ENCODE measurements around the gene NBPF4.
"Not testable (repeated sequence)": the region's sequence is repeated elsewhere in the genome, so short reads cannot be mapped to it uniquely, and the experiment has no call there.

NBPF4 gene

DNA sequence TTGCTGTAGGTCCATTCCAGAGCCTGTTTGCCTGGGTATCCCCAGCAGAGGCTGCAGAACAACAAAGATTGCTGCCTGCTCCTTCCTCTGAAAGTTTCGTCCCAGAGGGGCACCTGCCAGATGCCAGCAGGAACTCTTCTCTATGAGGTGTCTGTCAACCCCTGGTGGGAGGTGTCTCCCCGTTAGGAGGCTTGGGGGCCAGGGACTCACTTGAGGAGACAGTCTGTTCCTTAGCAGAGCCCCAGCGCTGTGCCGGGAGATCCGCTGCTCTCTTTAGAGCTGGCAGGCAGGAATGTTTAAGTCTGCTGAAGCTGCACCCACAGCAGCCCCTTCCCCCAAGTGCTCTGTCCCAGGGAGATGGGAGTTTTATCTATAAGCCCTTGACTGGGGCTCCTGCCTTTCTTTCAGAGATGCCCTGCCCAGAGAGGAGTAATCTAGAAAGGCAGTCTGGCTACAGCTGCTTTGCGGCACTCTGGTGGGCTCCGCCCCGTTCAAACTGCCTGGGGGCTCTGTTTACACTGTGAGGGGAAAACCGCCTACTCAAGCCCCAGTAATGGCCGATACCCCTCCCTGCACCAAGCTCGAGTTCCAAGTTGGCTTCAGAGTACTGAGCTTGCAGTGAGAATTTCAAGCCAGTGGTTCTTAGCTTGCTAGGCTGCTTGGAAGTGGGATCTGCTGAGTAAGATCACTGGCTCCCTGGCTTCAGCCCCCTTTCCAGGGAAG is 35.0 kb downstream of the NBPF4 start:
- peaks cover 36% of the 10 kb centered on the region for H3K27me3 ChIP-seq
- no peaks in the 10 kb centered on the region for H3K36me3 ChIP-seq
- H3K4me1 ChIP-seq (ENCODE audit: control insufficient read depth in 1 of 2, insufficient read depth in 1 of 2, low read depth in 1 of 2, low read length in 1 of 2): no peaks in the 10 kb centered on the region
- H3K9me3 ChIP-seq: no peaks in the 10 kb centered on the region
- H3K4me3 ChIP-seq (ENCODE audit: low read depth in 1 of 2, low read length in 1 of 2): no peak overlapping the region
- H3K27ac ChIP-seq: no peak overlapping the region
- TF ChIP-seq, protein P1, sequence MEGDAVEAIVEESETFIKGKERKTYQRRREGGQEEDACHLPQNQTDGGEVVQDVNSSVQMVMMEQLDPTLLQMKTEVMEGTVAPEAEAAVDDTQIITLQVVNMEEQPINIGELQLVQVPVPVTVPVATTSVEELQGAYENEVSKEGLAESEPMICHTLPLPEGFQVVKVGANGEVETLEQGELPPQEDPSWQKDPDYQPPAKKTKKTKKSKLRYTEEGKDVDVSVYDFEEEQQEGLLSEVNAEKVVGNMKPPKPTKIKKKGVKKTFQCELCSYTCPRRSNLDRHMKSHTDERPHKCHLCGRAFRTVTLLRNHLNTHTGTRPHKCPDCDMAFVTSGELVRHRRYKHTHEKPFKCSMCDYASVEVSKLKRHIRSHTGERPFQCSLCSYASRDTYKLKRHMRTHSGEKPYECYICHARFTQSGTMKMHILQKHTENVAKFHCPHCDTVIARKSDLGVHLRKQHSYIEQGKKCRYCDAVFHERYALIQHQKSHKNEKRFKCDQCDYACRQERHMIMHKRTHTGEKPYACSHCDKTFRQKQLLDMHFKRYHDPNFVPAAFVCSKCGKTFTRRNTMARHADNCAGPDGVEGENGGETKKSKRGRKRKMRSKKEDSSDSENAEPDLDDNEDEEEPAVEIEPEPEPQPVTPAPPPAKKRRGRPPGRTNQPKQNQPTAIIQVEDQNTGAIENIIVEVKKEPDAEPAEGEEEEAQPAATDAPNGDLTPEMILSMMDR (IDR thresholded peaks at IDR 0.05): no peak

DNA sequence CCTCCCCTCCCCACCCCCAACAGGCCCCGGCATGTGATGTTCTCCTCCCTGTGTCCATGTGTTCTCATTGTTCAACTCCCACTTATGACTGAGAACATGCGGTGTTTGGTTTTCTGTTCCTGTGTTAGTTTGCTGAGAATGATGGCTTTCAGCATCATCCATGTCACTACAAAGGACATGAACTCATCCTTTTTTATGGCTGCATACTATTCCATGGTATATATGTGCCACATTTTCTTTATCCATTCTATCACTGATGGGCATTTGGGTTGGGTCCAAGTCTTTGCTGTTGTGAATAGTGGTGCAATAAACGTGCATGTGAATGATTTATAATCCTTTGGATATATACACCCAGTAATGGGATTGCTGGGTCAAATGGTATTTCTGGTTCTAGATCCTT is 40.3 kb downstream of the NBPF4 start:
- peaks cover 15 to 17% of the 10 kb centered on the region in 2 experiments for H3K4me1 ChIP-seq (ENCODE audit: control insufficient read depth in 1 of 2, insufficient read depth in 1 of 2, low read depth in 1 of 2, low read length in 1 of 2)
- not testable (repeated sequence) for H3K27me3 ChIP-seq; H3K9me3 ChIP-seq; H3K4me3 ChIP-seq (ENCODE audit: low read depth in 1 of 2, low read length in 1 of 2); H3K36me3 ChIP-seq; H3K27ac ChIP-seq

DNA sequence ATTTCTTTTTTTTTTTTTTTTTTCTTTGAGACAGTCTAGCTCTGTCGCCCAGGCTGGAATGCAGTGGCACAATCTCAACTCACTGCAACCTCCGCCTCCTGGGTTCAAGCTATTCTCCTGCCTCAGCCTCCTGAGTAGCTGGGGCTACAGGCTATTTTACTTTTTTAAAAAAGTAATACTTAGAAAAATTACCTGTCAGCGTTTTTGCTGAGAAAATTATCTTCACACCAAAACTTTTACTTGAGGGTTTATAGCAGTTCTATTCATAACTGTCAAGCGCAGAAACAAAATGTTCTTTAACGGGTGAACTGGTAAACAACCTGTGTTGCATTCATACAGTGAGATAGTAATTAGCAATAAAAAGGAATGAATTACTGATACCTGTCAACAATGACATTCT is 42.2 kb downstream of the NBPF4 start:
- H3K4me3 ChIP-seq (ENCODE audit: low read depth in 1 of 2, low read length in 1 of 2): no peak overlapping the region
- H3K4me1 ChIP-seq (ENCODE audit: control insufficient read depth in 1 of 2, insufficient read depth in 1 of 2, low read depth in 1 of 2, low read length in 1 of 2): peaks cover 22 to 26% of the 10 kb centered on the region in 2 experiments
- H3K36me3 ChIP-seq: peaks cover 4% of the 10 kb centered on the region
- TF ChIP-seq, protein P1 (IDR thresholded peaks at IDR 0.05): no peak
- no peak overlapping the region for H3K27ac ChIP-seq
- H3K9me3 ChIP-seq: no peaks in the 10 kb centered on the region
- H3K27me3 ChIP-seq: peaks cover 10% of the 10 kb centered on the region

DNA sequence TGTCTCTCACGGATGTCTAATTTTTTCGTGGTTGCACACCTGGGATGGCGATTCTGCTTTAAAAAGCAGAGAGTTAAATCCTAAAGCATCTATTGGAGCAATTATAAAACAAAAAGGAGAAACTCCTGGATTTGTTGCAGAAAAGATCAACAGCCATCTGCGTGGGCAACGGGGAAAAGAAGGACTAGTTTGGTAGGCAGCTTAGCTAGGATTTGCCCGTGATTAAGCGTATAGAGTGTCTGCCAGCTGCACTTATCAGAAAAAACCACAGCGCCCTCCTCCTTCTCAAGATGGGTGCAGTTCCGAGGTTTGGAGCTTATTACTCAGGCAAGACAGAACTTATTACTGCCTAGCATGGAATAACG is 43.2 kb downstream of the NBPF4 start:
- TF ChIP-seq, protein P1 (IDR thresholded peaks at IDR 0.05): no peak
- peaks cover 10% of the 10 kb centered on the region for H3K27me3 ChIP-seq

DNA sequence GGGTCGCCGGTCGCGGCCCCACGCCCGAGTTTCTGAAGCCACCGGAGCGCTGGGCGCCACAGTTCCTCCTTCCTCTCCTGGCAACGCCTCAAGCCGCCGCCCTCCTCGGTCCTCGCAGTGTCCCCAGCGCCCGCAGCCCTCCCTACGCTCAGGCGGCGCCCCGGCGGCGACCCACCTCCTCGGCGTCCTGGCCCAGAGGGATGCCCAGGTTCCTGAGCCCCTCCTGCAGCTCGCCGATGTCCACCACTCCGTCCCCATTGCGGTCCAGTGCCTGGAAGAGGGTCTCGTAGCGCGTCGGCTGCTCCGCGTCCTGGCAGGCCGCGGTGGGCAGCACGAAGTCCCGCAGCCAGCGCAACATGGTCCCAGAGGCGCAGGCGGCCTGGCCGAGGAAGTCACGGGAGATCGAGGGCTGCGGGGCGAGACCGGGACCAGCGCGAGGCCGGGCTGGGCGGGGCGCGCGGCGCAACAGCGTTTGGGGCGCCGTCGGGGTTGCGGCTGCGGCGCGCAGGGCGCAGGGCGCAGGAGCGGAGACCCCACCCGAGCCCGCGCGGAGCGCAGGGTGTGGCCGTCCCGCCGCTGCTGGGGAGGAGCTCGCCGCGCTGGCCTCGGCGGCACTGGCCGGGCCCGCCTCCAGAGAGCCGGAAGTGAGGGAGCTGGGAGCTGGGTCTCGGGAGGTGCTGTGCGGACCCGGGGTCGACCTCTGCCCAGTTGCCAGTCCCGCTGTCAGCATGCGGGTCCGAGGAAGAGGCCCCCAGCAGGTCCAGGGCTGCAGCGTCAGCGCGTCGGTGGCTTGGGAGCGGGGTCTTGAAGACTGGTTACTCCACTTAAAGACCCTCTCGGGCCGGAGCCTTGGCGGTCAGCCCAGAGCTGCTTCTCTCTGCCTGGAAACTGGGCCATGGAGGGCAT is 43.8 kb downstream of the NBPF4 start, which contains the start of gene SLC25A24:
SLC25A24 (minus strand) TSS at position 563 of the 906 bp plus-strand sequence; CDS start at position 358, 205 bp downstream.
- Histone ChIP-seq H3K9me3 (no peaks in the 10 kb centered on the region), H3K4me1 (ENCODE audit: control insufficient read depth in 1 of 2, insufficient read depth in 1 of 2, low read depth in 1 of 2, low read length in 1 of 2) (peaks cover 22 to 26% of the 10 kb centered on the region in 2 experiments), H3K4me3 (ENCODE audit: low read depth in 1 of 2, low read length in 1 of 2) (peak within 1 kb of the TSS; percentile 90 to 92), H3K27me3 (peaks cover 7% of the 10 kb centered on the region), H3K27ac (peak within 1 kb of the TSS; percentile 84), H3K36me3 (peaks cover 17% of the 10 kb centered on the region)
- TF ChIP-seq, protein P1 (IDR thresholded peaks at IDR 0.05): no peak

More for the DNA sequence above, 43.2 kb downstream of the NBPF4 start:
- Histone ChIP-seq H3K9me3 (no peaks in the 10 kb centered on the region), H3K27ac (peak overlapping the region; percentile 84), H3K4me1 (ENCODE audit: control insufficient read depth in 1 of 2, insufficient read depth in 1 of 2, low read depth in 1 of 2, low read length in 1 of 2) (peaks cover 22 to 26% of the 10 kb centered on the region in 2 experiments), H3K4me3 (ENCODE audit: low read depth in 1 of 2, low read length in 1 of 2) (peak overlapping the region; percentile 90 to 92), H3K36me3 (peaks cover 11% of the 10 kb centered on the region)
